ENCODE results near the gene UNC5CL. TPM values are rescaled to one million over a fixed set of nuclear protein-coding genes. Genes with fewer than 3 reads are reported as not detected.
A peak's percentile ranks its signal among the peaks of the same experiment; 100 is the strongest.

UNC5CL gene
- total and polyA plus RNA-seq, 2 experiments from 2014 or later, result 0.87 to 1.2 TPM

- Histone ChIP-seq H3K27ac (ENCODE audit: low read depth) (no peak overlapping the region), H3K27me3 (ENCODE audit: insufficient read depth) (no peaks in the 10 kb centered on the region), H3K4me2 (no peak overlapping the region), H3K4me1 (ENCODE audit: insufficient read depth) (peaks cover 20% of the 10 kb centered on the region), H3K9me2 (ENCODE audit: insufficient read depth) (no peaks in the 10 kb centered on the region; the same call in 1 of the 2 replicates), H3K36me3 (ENCODE audit: insufficient read depth) (no peaks in the 10 kb centered on the region), H3F3A (replicated peaks; ENCODE audit: low read depth) (peaks cover 9% of the 10 kb centered on the region), H4K20me1 (replicated peaks; ENCODE audit: insufficient read depth) (no peaks in the 10 kb centered on the region), H3K4me3 (no peak overlapping the region), H3K79me2 (replicated peaks; ENCODE audit: insufficient read depth) (no peaks in the 10 kb centered on the region), H2AFZ (peak overlapping the region; percentile 43; the same call in 1 of the 2 replicates)
- Mint-ChIP-seq H3K9me3 (no peaks in the 10 kb centered on the region; the same call in 1 of the 3 replicates), H3K27me3 (ENCODE audit: insufficient read depth, low read depth, poor library complexity) (peaks cover 13% of the 10 kb centered on the region), H3K27ac (no peak overlapping the region), H3K4me1 (peaks cover 25% of the 10 kb centered on the region), H3K4me3 (no peak overlapping the region), H3K36me3 (ENCODE audit: low read depth) (no peaks in the 10 kb centered on the region)
- DNase-seq (ENCODE audit: low spot score) (no peak), ATAC-seq (no peak)
- TF ChIP-seq CREB1 (CRISPR knock-in tag; IDR thresholded peaks at IDR 0.05; ENCODE audit: low read depth) (no peak), ZNF114 (CRISPR knock-in tag; IDR thresholded peaks at IDR 0.05) (no peak), ZNF331 (CRISPR knock-in tag; IDR thresholded peaks at IDR 0.05; ENCODE audit: low read depth) (no peak), ETS1 (IDR thresholded peaks at IDR 0.05) (no peak), NANOG (IDR thresholded peaks at IDR 0.05; ENCODE audit: borderline replicate concordance) (no peak), EZH2phosphoT487 (IDR thresholded peaks at IDR 0.05; ENCODE audit: unreplicated experiment) (no peak)
These were observed 46.3 kb downstream of the UNC5CL start for GRCh38 chr6:40992746-40993145.

GRCh38 chr6:40990301-40990700, 48.7 kb downstream of the UNC5CL start:
- Mint-ChIP-seq H3K27me3 (ENCODE audit: insufficient read depth, low read depth, poor library complexity) (peaks cover 8% of the 10 kb centered on the region), H3K9me3 (no peaks in the 10 kb centered on the region; the same call in 1 of the 3 replicates), H3K4me3 (no peak overlapping the region), H3K4me1 (peaks cover 7% of the 10 kb centered on the region), H3K27ac (no peak overlapping the region), H3K36me3 (ENCODE audit: low read depth) (no peaks in the 10 kb centered on the region)
- DNase-seq (ENCODE audit: low spot score) (peak; percentile 14), ATAC-seq (peak; percentile 34; the same call in 1 of the 3 replicates)
- Histone ChIP-seq H4K20me1 (replicated peaks; ENCODE audit: insufficient read depth) (no peaks in the 10 kb centered on the region), H3K4me3 (no peak overlapping the region), H2AFZ (no peak overlapping the region), H3K4me1 (ENCODE audit: insufficient read depth) (0 out of 2 replicates have a peak, but pooled peaks cover 4% of the 10 kb centered on the region), H3K4me2 (no peak overlapping the region), H3K9me2 (ENCODE audit: insufficient read depth) (no peaks in the 10 kb centered on the region; the same call in 1 of the 2 replicates), H3K27ac (ENCODE audit: low read depth) (no peak overlapping the region), H3K27me3 (ENCODE audit: insufficient read depth) (no peaks in the 10 kb centered on the region), H3F3A (replicated peaks; ENCODE audit: low read depth) (no peaks in the 10 kb centered on the region), H3K36me3 (ENCODE audit: insufficient read depth) (no peaks in the 10 kb centered on the region), H3K79me2 (replicated peaks; ENCODE audit: insufficient read depth) (no peaks in the 10 kb centered on the region)
- TF ChIP-seq JUNB (IDR thresholded peaks at IDR 0.05; ENCODE audit: unreplicated experiment), result no peak
- TF ChIP-seq CTCF (conservative IDR thresholded peaks at IDR 0.05; ENCODE audit: low read depth in 2 of 2), result peak in 1 of 2 experiments; percentile 25; a peak in 2 of 4 replicates

Measured in GM23338 (cell line).